Suppressor macrophage (primary cell): ENCODE measurements around the gene SUZ12.
A peak's percentile ranks its signal among the peaks of the same experiment; 100 is the strongest.
"Not testable (repeated sequence)": the region's sequence is repeated elsewhere in the genome, so short reads cannot be mapped to it uniquely, and the experiment has no call there.

ENCODE experiments used
- DNase-seq, 4 experiments: peaks; one replicate each; pipeline ENCODE4 v3.0.0-alpha.2; 2020 to 2022

Gene SUZ12

DNA sequence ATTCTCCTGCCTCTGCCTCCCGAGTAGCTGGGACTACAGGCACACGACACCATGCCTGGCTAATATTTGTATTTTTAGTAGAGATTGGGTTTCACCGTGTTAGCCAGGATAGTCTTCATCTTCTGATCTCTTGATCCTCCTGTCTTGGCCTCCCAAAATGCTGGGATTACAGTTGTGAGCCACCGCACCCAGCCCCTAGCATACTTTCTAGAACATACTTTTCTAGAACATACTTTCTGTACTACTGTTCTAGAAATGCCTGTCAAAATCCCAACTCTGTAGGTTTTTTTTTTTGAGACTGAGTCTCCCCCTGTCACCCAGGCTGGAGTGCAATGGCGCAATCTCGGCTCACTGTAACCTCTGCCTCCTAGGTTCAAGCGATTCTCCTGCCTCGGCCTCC lies 27.3 kb downstream of the SUZ12 start:
- not testable (repeated sequence) for DNase-seq

DNA sequence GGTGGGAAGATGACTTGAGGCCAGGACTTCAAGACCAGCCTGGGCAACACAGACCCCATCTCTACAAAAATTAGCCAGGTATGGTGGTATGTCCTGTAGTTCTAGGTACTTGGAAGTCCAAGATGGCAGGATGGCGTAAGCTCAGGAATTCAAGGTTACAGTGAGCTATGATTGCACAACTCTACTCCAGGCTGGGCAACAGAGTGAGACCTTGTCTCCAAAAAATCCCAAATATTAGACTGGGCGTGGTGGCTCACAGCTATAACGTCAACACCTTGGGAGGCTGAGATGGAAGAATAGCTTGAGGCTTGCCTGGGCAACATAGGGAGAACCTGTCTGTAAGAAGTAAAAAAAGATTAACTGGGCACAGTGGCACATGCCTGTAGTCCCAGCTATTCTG lies 30.8 kb downstream of the SUZ12 start:
- no peak for DNase-seq

DNA sequence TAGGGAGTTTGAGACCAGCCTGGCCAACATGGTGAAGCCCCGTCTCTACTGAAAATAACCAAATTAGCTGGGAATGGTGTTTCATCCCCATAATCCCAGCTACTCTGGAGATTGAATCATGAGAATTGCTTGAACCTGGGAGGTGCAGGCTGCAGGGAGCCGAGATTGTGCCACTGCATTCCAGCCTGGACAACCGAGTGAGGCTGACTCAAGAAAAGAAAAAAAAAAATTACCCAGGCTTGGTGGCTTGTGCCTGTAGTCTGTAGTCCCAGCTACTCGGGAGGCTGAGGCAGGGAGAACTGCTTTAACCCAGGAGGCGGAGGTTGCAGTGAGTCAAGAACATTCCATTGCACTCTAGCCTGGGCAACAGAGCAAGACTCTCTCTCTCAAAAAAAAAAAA lies 33.6 kb downstream of the SUZ12 start:
- not testable (repeated sequence) for DNase-seq

GRCh38 chr17:31974269-31975071 lies 37.7 kb downstream of the SUZ12 start:
- not testable (repeated sequence) for DNase-seq

DNA sequence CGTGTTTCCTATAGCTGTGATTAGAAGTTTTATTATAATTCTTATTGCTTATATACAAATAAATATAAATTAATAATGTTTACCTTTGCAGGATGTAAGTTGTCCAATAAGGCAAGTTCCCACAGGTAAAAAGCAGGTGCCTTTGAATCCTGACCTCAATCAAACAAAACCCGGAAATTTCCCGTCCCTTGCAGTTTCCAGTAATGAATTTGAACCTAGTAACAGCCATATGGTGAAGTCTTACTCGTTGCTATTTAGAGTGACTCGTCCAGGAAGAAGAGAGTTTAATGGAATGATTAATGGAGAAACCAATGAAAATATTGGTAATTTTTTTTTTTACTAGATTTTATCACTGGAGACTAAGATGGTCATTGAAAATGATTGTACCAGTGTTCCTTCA lies 38.6 kb downstream of the SUZ12 start:
- not testable (repeated sequence) for DNase-seq

DNA sequence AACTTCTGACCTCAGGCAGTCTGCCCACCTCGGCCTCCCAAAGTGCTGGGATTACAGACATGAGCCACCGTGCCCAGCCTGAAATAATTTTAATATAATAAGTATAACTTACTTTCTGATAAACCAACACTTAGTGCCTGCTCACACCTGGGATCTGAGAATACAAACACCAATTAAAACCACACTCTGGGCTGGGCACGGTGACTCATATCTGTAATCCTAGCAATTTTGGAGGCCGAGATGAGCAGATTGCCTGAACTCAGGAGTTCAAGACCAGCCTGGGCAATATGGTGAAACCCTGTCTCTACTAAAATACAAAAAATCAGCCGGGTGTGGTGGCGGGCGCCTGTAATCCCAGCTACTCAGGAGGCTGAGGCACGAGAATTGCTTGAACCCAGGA lies 55.0 kb downstream of the SUZ12 start:
- not testable (repeated sequence) for DNase-seq

DNA sequence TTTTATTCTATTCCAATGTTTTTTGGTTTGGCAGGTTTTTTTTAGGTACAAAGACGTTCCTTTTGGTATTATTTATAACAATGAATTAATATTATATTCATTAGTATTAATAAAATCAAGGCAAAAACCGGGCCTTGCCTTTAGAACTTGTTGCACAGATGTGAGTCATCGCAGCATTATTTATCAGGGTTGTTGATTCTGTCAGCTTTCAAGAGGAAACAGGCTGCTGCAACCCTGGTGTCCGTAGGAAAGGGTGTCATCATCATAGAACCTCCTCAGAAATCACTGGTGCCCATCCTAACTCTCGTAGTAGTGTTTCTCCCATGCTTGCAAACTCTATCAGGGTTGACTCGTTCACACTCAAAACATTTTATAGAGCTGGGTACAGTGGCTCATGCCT lies 60.2 kb downstream of the SUZ12 start:
- no peak for DNase-seq

DNA sequence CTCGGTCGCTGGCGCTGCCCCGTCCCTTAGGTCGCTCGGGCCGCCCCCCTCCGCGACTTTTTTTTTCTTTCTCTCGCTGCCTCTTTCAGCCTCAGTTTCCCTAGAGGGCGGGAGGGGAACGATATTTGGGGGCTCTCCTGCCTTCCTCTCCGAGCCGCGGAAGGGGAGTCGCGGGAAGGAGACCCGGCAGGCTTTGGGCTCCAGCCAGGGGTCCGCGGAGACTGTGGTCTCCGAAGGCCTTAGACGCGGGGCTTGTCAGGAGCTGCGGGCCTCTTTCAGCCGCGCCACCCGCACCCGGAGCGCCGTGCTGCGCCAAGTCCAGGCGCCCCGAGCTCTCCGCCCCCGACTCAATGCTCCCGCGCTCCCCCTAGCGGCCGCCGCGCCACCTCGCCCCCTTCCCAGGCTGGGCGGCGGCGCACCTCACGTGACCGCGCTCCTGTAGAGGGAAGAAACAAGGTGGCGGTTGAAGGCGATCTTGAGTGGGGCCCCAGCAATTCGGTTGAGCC lies 70.2 kb downstream of the SUZ12 start, which contains the start of gene LRRC37B:
TSS of gene LRRC37B (plus strand) at position 427 of the 506 bp plus-strand sequence. CDS start 14,010 bp downstream, outside the sequence.
- peak; percentile 85 to 94 (median 92) for DNase-seq

GRCh38 chr17:32007463-32008298 lies 70.9 kb downstream of the SUZ12 start:
- peak in 2 of 4 experiments; percentile 18 to 23 for DNase-seq

- no peak for DNase-seq
These were observed 72.4 kb downstream of the SUZ12 start for GRCh38 chr17:32009262-32009542.

DNA sequence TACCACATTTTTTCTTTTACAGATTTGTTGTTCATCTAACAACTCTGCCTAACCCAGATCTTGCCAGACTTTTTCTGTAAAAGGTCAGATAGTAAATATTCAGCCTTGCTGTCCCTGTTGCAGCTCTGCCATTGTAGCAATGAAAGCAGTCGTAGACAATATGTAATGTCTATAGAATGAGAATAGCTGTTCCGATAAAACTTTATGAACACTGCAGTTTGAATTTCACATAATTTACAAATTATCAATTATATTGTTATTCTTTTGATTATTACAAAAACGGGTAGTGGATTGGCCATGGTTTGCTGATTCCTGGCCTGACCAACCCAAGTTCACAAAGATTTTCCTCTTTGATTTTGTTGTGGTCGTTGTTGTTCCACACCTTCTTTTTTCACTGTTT lies 73.3 kb downstream of the SUZ12 start:
- no peak for DNase-seq

- no peak for DNase-seq
These were observed 78.6 kb downstream of the SUZ12 start for GRCh38 chr17:32015245-32016013.

- DNase-seq, result peak; percentile 54 to 76 (median 62)
These were observed 79.4 kb downstream of the SUZ12 start for GRCh38 chr17:32016231-32016630.

DNA sequence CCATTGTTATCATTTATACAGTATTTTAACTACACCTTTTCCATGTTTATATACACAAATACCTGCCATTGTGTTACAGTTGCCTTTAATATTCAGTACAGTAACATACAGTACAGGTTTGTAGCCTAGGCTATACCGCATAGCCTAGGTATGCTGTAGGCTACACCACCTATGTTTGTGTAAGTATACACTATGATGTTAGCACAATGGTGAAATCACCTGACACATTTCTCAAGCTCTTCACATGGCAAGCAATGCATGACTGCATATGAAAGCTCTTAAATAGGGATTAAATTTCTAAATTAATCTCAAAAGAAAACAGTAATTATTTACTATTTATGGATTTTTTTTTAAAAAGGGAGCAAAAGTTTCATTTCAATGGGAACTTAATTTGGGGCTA lies 82.4 kb downstream of the SUZ12 start:
- no peak for DNase-seq

DNA sequence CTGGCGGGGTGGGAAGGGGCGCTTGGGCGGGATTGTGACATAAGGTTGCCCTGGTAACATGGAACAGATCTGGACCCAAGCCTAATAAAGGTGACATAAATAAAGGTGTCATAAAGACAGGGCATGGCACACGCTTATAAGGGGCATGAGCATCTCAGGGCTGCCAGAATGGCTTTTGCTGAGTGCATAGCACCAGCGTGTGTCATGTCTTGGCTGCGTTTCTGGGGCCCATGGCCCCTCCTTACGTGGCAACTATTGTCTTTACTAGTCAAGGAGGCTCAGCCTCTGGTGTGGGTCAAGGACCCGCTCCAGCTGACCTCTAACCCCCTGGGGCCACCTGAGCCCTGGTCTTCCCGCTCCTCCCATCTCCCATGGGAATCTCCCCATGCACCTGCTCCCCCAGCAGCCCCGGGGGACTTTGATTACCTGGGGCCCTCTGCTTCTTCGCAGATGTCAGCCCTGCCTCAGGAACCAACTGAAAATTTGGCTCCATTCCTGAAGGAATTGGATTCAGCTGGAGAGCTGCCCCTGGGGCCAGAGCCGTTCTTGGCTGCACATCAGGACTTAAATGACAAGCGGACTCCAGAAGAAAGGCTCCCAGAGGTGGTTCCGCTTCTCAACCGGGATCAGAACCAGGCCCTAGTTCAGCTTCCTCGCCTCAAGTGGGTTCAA lies 84.3 kb downstream of the SUZ12 start:
- no peak for DNase-seq

DNA sequence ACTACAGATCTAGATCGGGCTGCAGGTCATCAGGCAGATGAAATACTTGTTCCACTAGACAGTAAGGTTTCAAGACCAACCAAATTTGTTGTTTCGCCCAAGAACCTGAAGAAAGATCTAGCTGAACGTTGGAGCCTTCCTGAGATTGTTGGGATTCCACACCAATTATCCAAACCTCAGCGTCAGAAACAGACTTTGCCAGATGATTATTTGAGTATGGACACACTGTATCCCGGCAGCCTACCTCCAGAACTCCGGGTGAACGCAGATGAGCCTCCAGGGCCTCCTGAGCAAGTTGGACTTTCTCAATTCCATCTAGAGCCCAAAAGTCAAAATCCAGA lies 84.8 kb downstream of the SUZ12 start:
- no peak for DNase-seq

- DNase-seq, result not testable (repeated sequence)
These were observed 85.7 kb downstream of the SUZ12 start for GRCh38 chr17:32022554-32022953.

DNA sequence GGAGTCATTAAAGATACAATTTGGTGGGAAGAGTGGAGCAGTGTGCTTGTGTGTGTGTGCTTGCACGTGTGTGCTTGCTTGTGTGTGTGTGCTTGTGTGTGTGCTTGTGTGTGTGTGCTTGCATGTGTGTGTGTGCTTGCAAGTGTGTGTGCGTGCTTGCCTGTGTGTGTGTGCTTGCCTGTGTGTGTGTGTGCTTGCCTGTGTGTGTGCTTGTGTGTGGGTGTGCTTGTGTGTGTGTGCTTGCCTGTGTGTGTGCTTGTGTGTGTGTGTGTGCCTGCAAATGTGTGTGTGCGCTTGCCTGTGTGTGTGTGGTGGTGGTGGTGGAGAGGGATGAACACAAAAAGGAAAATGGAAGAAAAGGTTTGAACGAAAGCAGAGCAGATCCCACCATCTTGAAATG lies 90.5 kb downstream of the SUZ12 start:
- not testable (repeated sequence) for DNase-seq

DNA sequence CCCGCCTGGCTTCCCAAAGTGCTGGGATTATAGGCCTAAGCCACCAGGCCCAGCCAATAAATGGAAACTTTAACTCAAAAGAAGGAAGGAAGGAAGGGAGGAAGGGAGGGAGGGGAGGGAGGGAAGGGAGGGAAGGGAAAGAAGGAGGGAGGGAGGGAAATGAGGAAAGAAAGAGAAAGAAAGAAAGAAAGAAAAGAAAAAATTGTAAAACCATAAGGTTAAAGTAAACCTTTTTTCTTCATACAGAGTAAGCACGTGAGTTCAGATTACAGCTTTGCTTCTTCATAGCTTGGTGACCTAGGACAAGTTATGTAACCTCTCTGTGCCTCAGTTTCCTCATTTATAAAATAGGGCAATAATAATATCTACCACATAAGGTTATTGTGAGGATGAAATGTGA lies 96.4 kb downstream of the SUZ12 start:
- DNase-seq, result no peak

DNA sequence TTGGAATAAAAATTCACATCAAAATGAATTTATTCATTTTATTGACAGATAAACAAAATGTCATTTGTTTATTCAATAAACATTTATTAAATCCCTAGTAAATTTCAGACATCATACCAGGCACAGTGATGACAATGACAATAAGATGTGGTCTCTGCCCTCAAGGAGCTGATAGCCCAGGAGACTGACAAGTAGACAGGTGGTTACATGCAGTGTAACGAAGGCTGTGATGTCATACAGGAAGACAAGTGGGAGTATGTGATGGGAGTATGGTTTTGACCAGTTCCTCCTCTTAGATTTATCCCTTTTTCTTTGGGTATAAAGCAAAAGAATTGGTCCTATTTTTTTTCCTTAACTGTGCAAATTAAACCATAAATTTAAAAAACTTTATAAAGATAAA lies 97.0 kb downstream of the SUZ12 start:
- DNase-seq, result peak in 3 of 4 experiments; percentile 12 to 27 (median 19)

DNA sequence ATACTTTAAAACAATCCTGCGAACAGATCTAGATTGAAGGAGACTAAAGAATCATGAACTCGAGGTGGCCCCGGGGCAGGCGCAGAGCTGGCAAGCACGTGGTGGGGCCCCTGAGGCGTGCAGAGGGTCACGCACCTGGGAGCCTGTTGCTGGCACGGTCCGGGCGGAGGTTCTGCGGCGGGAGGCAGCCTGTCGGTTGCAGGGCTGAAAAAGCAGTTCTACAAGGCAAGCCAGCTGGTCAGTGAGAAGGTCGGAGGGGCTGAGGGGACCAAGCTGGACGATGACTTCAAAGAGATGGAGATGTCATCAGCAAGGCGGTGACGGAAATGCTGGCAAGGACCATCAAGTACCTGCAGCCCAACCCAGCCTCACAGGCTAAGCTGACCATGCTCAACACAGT lies 103.4 kb downstream of the SUZ12 start:
- DNase-seq, result not testable (repeated sequence)

DNA sequence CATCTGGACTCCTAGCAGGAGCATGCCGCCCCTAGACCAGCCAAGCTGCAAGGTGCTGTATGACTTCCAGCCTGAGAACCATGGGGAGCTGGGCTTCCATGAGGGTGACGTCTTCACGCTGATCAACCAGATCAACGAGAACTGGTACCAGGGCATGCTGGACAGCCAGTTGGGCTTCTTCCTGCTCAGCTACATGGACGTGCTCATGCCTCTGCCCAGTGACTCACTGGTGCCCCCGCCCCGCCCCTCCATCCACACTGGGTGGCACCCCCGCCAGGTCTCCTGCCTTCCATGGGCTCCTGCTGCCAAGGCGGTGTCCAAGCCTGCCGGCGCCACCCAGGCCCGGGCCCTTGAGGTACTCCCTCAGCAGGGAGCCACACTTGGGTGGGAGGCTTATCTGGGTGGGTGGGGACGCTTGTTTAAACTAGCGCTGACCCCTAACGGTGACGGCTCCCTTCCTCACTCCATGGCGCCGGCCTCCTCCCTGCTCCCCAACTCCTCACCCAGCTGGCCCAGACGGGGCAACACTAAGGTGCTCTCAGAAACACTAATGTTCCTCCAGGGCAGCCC lies 104.6 kb downstream of the SUZ12 start:
- DNase-seq, result not testable (repeated sequence)
